BE2C (cell line): Measurements from ENCODE around the gene LTF.

ENCODE experiments used
- DNase-seq: peaks from one replicate; pipeline ENCODE4 v3.0.0-alpha.2; 2020
- H3K27me3 ChIP-seq: fragments of 250-450 bp; sonication (Bioruptor Pico); 2 replicates; pipeline ENCODE4 v1.5.1; 2020; ENCODE audit warnings: mild to moderate bottlenecking
- H3K36me3 ChIP-seq: fragments of 250-450 bp; sonication (Bioruptor Pico); 2 replicates; pipeline ENCODE4 v1.5.1; 2020; ENCODE audit warnings: mild to moderate bottlenecking
- H3K4me1 ChIP-seq: fragments of 250-450 bp; sonication (Bioruptor Pico); 2 replicates; pipeline ENCODE4 v1.5.1; 2020
- H3K4me3 ChIP-seq: 2 replicates; pipeline ENCODE4 v1.5.1; 2011; ENCODE audit warnings: low read depth, low read length
- H3K9me3 ChIP-seq: fragments of 250-450 bp; sonication (Bioruptor Pico); 2 replicates; pipeline ENCODE4 v1.5.1; 2020
- CTCF ChIP-seq: IDR thresholded peaks from 2 replicates; pipeline ENCODE4 v1.5.1; 2012; ENCODE audit warnings: mild to moderate bottlenecking, low read depth, low read length

Gene LTF

GRCh38 chr3:46491089-46492070 lies 26.7 kb upstream of the LTF start:
- no peaks in the 10 kb centered on the region for H3K9me3 ChIP-seq
- no peak for DNase-seq
- H3K36me3 ChIP-seq, result no peaks in the 10 kb centered on the region
- TF ChIP-seq CTCF, result no peak
- H3K4me3 ChIP-seq, result no peak overlapping the region
- no peaks in the 10 kb centered on the region for H3K27me3 ChIP-seq
- no peaks in the 10 kb centered on the region for H3K4me1 ChIP-seq

- DNase-seq, result no peak
These were observed 25.8 kb upstream of the LTF start for GRCh38 chr3:46490338-46491084.

GRCh38 chr3:46489875-46490274 lies 25.2 kb upstream of the LTF start:
- no peak overlapping the region for H3K4me3 ChIP-seq
- H3K9me3 ChIP-seq, result no peaks in the 10 kb centered on the region
- no peaks in the 10 kb centered on the region for H3K27me3 ChIP-seq
- H3K36me3 ChIP-seq, result no peaks in the 10 kb centered on the region
- TF ChIP-seq CTCF, result no peak
- no peak for DNase-seq
- no peaks in the 10 kb centered on the region for H3K4me1 ChIP-seq

More at GRCh38 chr3:46490338-46491084, 25.8 kb upstream of the LTF start:
- H3K27me3 ChIP-seq, result no peaks in the 10 kb centered on the region
- H3K9me3 ChIP-seq, result no peaks in the 10 kb centered on the region
- H3K4me3 ChIP-seq, result no peak overlapping the region
- no peak for TF ChIP-seq CTCF
- H3K4me1 ChIP-seq, result no peaks in the 10 kb centered on the region
- no peaks in the 10 kb centered on the region for H3K36me3 ChIP-seq

GRCh38 chr3:46489381-46489780 lies 24.7 kb upstream of the LTF start:
- Histone ChIP-seq H3K4me3 (no peak overlapping the region), H3K4me1 (no peaks in the 10 kb centered on the region), H3K36me3 (no peaks in the 10 kb centered on the region), H3K9me3 (no peaks in the 10 kb centered on the region), H3K27me3 (no peaks in the 10 kb centered on the region)
- no peak for DNase-seq
- TF ChIP-seq CTCF, result no peak

DNA sequence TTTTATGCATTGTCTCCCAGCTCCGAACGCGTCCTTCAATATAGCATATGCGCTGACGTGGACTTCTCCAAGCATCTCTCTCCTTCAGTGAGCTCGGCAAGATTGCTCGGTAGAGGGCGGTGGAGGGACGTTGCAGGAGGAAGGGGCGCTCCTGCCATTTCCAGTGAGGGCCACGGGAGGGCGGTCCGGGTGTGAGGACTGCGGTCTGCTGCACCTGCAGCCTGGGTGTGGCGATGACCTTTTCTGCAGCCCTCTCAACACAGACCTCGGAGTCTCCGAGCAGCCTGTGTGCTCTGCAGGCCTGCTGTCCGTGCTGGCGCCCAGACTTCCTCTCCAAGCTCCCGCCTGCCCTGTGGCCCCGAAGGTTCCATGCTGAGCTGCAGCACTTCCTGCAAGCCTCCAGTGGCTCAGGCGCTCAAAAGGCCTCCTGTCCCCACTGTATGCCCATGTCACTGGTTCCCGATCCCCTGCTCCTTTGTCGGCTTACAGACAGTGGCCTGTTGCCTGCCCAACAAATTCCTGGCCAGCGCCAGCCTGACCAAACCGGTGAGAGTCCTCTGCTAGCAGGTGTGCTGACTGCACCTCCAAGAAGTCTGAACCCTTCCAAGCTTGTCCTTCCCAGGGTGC lies 24.1 kb upstream of the LTF start:
- no peak overlapping the region for H3K4me3 ChIP-seq
- DNase-seq, result peak; percentile 86

More for the DNA sequence above, 24.1 kb upstream of the LTF start:
- no peaks in the 10 kb centered on the region for H3K36me3 ChIP-seq
- H3K9me3 ChIP-seq, result no peaks in the 10 kb centered on the region
- no peaks in the 10 kb centered on the region for H3K27me3 ChIP-seq
- peak; percentile 96 for TF ChIP-seq CTCF
- no peaks in the 10 kb centered on the region for H3K4me1 ChIP-seq
